ENCODE results near the gene KREMEN1.

Gene KREMEN1

GRCh38 chr22:29184849-29185490, 112.1 kb downstream of the KREMEN1 start:
- TF ChIP-seq CTCF (IDR thresholded peaks at IDR 0.05; ENCODE audit: control insufficient read depth, insufficient read depth, low read depth, low read length, missing control alignments): no peak
- no peak for DNase-seq (ENCODE audit: low read depth)
- no peak overlapping the region for H3K4me3 ChIP-seq (ENCODE audit: control insufficient read depth, low read depth, low read length)

GRCh38 chr22:29186302-29186701, 113.5 kb downstream of the KREMEN1 start:
- H3K4me3 ChIP-seq (ENCODE audit: control insufficient read depth, low read depth, low read length): no peak overlapping the region
- TF ChIP-seq CTCF (IDR thresholded peaks at IDR 0.05; ENCODE audit: control insufficient read depth, insufficient read depth, low read depth, low read length, missing control alignments): no peak
- DNase-seq (ENCODE audit: low read depth): no peak

- no peak overlapping the region for H3K4me3 ChIP-seq (ENCODE audit: control insufficient read depth, low read depth, low read length)
- no peak for DNase-seq (ENCODE audit: low read depth)
- no peak for TF ChIP-seq CTCF (IDR thresholded peaks at IDR 0.05; ENCODE audit: control insufficient read depth, insufficient read depth, low read depth, low read length, missing control alignments)
Measured at GRCh38 chr22:29187831-29188230, 115.0 kb downstream of the KREMEN1 start.

- no peak for TF ChIP-seq CTCF (IDR thresholded peaks at IDR 0.05; ENCODE audit: control insufficient read depth, insufficient read depth, low read depth, low read length, missing control alignments)
- no peak overlapping the region for H3K4me3 ChIP-seq (ENCODE audit: control insufficient read depth, low read depth, low read length)
- no peak for DNase-seq (ENCODE audit: low read depth)
Measured at GRCh38 chr22:29190051-29190450, 117.2 kb downstream of the KREMEN1 start.

- no peak for DNase-seq (ENCODE audit: low read depth)
- no peak overlapping the region for H3K4me3 ChIP-seq (ENCODE audit: control insufficient read depth, low read depth, low read length)
- no peak for TF ChIP-seq CTCF (IDR thresholded peaks at IDR 0.05; ENCODE audit: control insufficient read depth, insufficient read depth, low read depth, low read length, missing control alignments)
Measured at GRCh38 chr22:29190918-29191317, 118.1 kb downstream of the KREMEN1 start.

GRCh38 chr22:29193021-29193420, 120.2 kb downstream of the KREMEN1 start:
- no peak for DNase-seq (ENCODE audit: low read depth)
- no peak overlapping the region for H3K4me3 ChIP-seq (ENCODE audit: control insufficient read depth, low read depth, low read length)
- TF ChIP-seq CTCF (IDR thresholded peaks at IDR 0.05; ENCODE audit: control insufficient read depth, insufficient read depth, low read depth, low read length, missing control alignments): no peak
